HUES48 (cell line): Measurements from ENCODE around the gene MCCC1.
"Not testable (repeated sequence)": the region's sequence is repeated elsewhere in the genome, so short reads cannot be mapped to it uniquely, and the experiment has no call there.

Experiments
- H3K27ac ChIP-seq: one replicate; pipeline ENCODE4 v1.7.0; 2013; ENCODE audit warnings: low read depth, low read length, inconsistent platforms
- H3K27me3 ChIP-seq: 2 replicates; pipeline ENCODE4 v1.6.1; 2013; ENCODE audit warnings: mild to moderate bottlenecking, low read length; ENCODE audit not compliant: control insufficient read depth, insufficient read depth
- H3K36me3 ChIP-seq: 2 replicates; pipeline ENCODE4 v1.6.1; 2013; ENCODE audit warnings: low read length; ENCODE audit not compliant: control insufficient read depth, insufficient read depth
- H3K4me1 ChIP-seq: 2 replicates; pipeline ENCODE4 v1.6.1; 2013; ENCODE audit warnings: mild to moderate bottlenecking, low read length; ENCODE audit not compliant: control insufficient read depth, insufficient read depth
- H3K4me3 ChIP-seq: 2 replicates; pipeline ENCODE4 v1.5.1; 2013; ENCODE audit warnings: mild to moderate bottlenecking, low read depth, low read length
- H3K9ac ChIP-seq: 2 replicates; pipeline ENCODE4 v1.6.1; 2013; ENCODE audit warnings: mild to moderate bottlenecking, low read depth, low read length, moderate library complexity
- H3K9me3 ChIP-seq: 2 replicates; pipeline ENCODE4 v1.6.1; 2013; ENCODE audit warnings: low read length; ENCODE audit not compliant: control insufficient read depth, insufficient read depth

The MCCC1 gene

DNA sequence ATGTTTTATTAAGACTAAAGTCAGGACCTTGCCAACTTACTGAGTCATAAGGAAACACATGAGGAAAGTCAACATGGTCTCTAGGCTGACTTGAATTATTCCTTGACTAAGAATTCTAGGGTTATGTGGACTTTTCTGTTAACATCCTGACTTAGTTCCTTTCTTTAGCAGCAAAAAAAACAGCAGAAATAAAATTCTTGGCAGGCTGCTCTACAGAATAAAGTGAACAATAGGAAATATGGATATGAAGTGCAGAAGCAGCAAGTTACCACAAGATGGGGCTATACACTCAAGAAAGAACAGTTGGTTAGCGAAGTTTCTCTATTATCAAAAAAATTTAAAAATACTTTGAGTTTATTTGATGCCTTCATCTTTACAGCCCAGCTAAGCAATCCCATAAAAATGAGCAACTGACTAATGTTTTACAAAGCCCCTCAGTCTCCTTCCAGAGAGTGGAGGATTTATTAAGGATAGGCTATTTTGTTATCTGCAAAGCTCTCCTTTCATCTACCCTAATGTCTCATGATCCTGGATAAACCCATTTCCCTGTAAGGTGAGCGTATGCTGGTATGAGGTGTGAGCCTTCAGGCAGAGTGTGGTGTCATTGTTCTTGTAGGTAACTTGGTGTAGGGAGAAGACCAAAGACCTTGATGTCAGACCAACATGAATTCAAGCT is 23.1 kb upstream of the MCCC1 start:
- Histone ChIP-seq H3K36me3 (no peaks in the 10 kb centered on the region), H3K27ac (no peak overlapping the region), H3K4me3 (no peak overlapping the region), H3K4me1 (no peaks in the 10 kb centered on the region), H3K9me3 (no peaks in the 10 kb centered on the region), H3K27me3 (0 out of 2 replicates have a peak, but pooled peaks cover 5% of the 10 kb centered on the region), H3K9ac (no peak overlapping the region)

DNA sequence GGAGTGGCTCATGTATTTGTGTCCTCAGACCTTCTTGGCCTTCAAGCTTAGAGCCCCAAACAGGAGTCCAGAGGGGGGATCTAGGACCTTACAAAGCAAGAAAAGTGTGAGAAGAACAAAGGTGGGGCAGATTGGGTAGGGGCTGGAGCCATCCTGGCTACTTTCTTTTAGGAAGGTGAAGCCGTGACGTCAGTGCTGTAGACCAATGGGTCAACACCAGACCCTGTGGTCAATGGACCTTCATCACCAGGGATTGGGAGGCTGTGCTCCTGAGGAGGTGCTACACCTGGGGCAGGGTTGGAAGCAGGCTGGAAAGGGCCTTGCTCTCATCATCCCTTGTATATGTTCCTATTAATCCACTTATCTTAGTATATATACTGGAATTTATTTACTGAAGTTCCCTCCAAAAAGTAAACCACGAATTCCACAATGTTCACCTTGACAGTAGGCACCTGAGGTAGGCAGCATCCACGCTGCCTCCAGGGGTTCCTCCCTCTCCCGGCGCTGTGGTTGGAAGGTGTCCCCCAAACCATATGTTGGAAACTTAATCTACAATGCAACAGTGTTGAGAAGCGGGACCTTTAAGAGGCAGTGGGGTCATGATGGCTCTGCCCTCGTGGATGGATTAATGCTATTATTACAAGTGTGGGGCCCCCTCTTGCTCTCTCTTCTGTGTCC is 21.4 kb upstream of the MCCC1 start:
- H3K9ac ChIP-seq = no peak overlapping the region
- H3K27ac ChIP-seq = no peak overlapping the region
- peaks cover 11% of the 10 kb centered on the region; the same call in 1 of the 2 replicates for H3K27me3 ChIP-seq
- H3K4me1 ChIP-seq = 0 out of 2 replicates have a peak, but pooled peaks cover 3% of the 10 kb centered on the region
- H3K4me3 ChIP-seq = no peak overlapping the region
- no peaks in the 10 kb centered on the region for H3K36me3 ChIP-seq
- H3K9me3 ChIP-seq = no peaks in the 10 kb centered on the region

- Histone ChIP-seq H3K9ac (no peak overlapping the region), H3K27me3 (peaks cover 11% of the 10 kb centered on the region; the same call in 1 of the 2 replicates), H3K9me3 (no peaks in the 10 kb centered on the region), H3K4me1 (peaks cover 20% of the 10 kb centered on the region), H3K4me3 (no peak overlapping the region), H3K27ac (no peak overlapping the region), H3K36me3 (no peaks in the 10 kb centered on the region)
Observed at GRCh38 chr3:183117056-183117455, 17.8 kb upstream of the MCCC1 start.

DNA sequence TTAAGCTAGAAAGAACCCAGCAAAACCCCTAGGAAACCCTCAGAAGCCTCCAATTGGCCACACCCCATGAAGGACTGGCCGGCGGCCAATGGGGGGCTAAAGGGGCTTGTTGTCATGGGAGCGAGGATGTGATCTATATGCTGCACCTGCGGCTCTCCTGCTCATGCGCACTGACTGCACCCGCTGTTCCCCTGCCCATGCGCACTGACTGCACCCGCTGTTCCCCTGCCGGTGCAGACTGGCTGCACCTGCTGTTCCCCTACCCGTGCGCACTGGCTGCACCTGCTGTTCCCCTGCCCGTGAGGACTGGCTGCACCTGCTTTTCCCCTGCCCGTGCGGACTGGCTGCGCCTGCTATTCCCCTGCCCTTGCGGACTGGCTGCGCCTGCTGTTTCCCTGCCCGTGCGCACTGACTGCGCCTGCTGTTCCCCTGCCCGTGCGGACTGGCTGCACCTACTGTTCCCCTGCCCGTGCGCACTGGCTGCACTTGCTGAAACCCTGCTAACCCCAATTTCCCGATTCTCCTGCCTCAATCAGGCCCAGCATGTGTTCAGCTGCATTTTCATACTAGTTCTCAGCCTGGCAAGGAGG is 16.8 kb upstream of the MCCC1 start:
- no peak overlapping the region for H3K27ac ChIP-seq
- H3K36me3 ChIP-seq = no peaks in the 10 kb centered on the region
- H3K27me3 ChIP-seq = peaks cover 11% of the 10 kb centered on the region; the same call in 1 of the 2 replicates
- H3K9ac ChIP-seq = no peak overlapping the region
- H3K4me3 ChIP-seq = peak overlapping the region; percentile 59
- H3K4me1 ChIP-seq = peaks cover 20% of the 10 kb centered on the region
- no peaks in the 10 kb centered on the region for H3K9me3 ChIP-seq

- Histone ChIP-seq H3K9me3 (peaks cover 3% of the 10 kb centered on the region; the same call in 1 of the 2 replicates), H3K36me3 (no peaks in the 10 kb centered on the region), H3K4me3 (peak overlapping the region; percentile 11; the same call in 1 of the 2 replicates), H3K4me1 (peaks cover 20% of the 10 kb centered on the region), H3K27ac (peak overlapping the region; percentile 71), H3K27me3 (peaks cover 11% of the 10 kb centered on the region; the same call in 1 of the 2 replicates), H3K9ac (no peak overlapping the region)
Observed at GRCh38 chr3:183114384-183115178, 15.3 kb upstream of the MCCC1 start.

GRCh38 chr3:183109847-183110246 is 10.6 kb upstream of the MCCC1 start:
- not testable (repeated sequence) for H3K36me3 ChIP-seq, H3K4me3 ChIP-seq, H3K27ac ChIP-seq, H3K9me3 ChIP-seq, H3K27me3 ChIP-seq, H3K9ac ChIP-seq
- H3K4me1 ChIP-seq = peaks cover 11% of the 10 kb centered on the region; the same call in 1 of the 2 replicates

DNA sequence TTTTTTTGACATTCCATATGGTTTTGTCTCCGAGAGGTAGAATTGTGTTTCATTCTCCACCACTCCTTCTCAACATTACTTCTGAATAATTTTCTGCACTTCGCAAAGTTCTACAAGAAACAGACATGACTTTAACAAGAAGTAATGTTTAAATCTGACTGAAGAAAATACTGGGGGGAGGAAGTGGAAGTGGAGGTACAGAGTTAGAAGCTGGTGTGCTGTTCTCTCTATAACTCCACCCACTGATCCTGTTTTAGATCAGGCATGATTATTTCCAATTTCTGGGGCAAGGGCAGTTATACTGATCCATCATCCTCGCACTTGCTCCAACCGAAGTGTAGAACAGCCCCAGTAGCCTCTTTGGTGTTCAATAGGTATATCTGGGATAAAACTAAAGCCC is 9.2 kb upstream of the MCCC1 start:
- Histone ChIP-seq H3K36me3 (no peaks in the 10 kb centered on the region), H3K27me3 (no peaks in the 10 kb centered on the region), H3K4me3 (no peak overlapping the region), H3K27ac (no peak overlapping the region), H3K4me1 (no peaks in the 10 kb centered on the region), H3K9me3 (peaks cover 3% of the 10 kb centered on the region; the same call in 1 of the 2 replicates), H3K9ac (no peak overlapping the region)

GRCh38 chr3:183108001-183108449 is 8.7 kb upstream of the MCCC1 start:
- H3K36me3 ChIP-seq = no peaks in the 10 kb centered on the region
- H3K27me3 ChIP-seq = no peaks in the 10 kb centered on the region
- no peak overlapping the region for H3K27ac ChIP-seq
- peaks cover 3% of the 10 kb centered on the region; the same call in 1 of the 2 replicates for H3K9me3 ChIP-seq
- no peaks in the 10 kb centered on the region for H3K4me1 ChIP-seq
- no peak overlapping the region for H3K4me3 ChIP-seq
- H3K9ac ChIP-seq = no peak overlapping the region

DNA sequence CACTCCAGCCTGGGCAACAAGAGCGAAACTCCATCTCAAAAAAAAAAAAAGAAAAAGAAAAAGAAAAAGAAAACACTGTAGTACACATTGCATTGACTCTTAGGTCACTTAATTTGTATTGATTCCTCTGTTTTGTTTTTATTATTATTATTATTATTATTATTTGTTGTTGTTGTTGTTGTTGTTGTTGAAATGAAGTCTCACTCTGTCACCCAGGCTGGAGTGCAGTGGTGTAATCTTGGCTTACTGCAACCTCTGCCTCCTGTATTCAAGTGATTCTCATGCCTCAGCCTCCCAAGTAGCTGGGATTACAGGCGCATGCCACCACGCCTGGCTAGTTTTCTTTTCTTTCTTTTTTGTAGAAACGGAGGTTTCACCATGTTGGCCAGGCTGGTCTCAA is 8.1 kb upstream of the MCCC1 start:
- not testable (repeated sequence) for H3K27ac ChIP-seq, H3K4me3 ChIP-seq, H3K27me3 ChIP-seq, H3K9ac ChIP-seq, H3K36me3 ChIP-seq, H3K4me1 ChIP-seq, H3K9me3 ChIP-seq

DNA sequence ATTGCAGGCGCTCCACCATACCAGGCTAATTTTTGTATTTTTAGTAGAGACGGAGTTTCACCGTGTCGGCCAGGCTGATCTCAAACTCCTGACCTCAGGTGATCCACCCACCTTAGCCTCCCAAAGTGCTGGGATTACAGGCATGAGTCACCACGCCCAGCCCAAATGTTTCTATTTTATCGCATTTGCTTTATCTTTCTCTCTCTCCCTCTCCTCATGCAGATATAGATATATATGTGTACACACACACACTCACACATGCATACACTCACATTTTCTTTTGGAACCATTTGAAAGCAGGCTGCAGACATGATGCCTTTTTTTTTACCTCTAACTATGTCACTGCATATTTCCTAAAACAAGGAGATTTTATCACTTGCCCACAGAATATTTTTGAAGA is 7.3 kb upstream of the MCCC1 start:
- Histone ChIP-seq H3K27ac (no peak overlapping the region), H3K36me3 (no peaks in the 10 kb centered on the region), H3K4me3 (no peak overlapping the region), H3K4me1 (no peaks in the 10 kb centered on the region), H3K27me3 (no peaks in the 10 kb centered on the region), H3K9me3 (peaks cover 3% of the 10 kb centered on the region; the same call in 1 of the 2 replicates), H3K9ac (no peak overlapping the region)
